Adipocyte (in vitro differentiated cells): Measurements from ENCODE around the gene IFI44.

Experiments
- DNase-seq: peaks from one replicate; pipeline ENCODE4 v3.0.0-alpha.2; 2015; ENCODE audit warnings: low read depth
- H3K27me3 ChIP-seq: replicated peaks from 2 replicates; pipeline ENCODE4 v1.7.0; 2013; ENCODE audit warnings: mild to moderate bottlenecking, low read length, moderate library complexity; ENCODE audit not compliant: control insufficient read depth, insufficient read depth
- H3K36me3 ChIP-seq: 2 replicates; pipeline ENCODE4 v1.7.0; 2013; ENCODE audit warnings: low read length, mild to moderate bottlenecking, moderate library complexity; ENCODE audit not compliant: control insufficient read depth, insufficient read depth, severe bottlenecking
- H3K4me1 ChIP-seq: 2 replicates; pipeline ENCODE4 v1.7.0; 2013; ENCODE audit warnings: mild to moderate bottlenecking, low read length, moderate library complexity; ENCODE audit not compliant: control insufficient read depth, insufficient read depth
- H3K4me3 ChIP-seq: 2 replicates; pipeline ENCODE4 v1.7.0; 2013; ENCODE audit warnings: mild to moderate bottlenecking, low read length, moderate library complexity
- H3K9ac ChIP-seq: 2 replicates; pipeline ENCODE4 v1.7.0; 2013; ENCODE audit warnings: mild to moderate bottlenecking, low read length, moderate library complexity
- H3K9me3 ChIP-seq: 2 replicates; pipeline ENCODE4 v1.7.0; 2013; ENCODE audit warnings: mild to moderate bottlenecking, low read length, moderate library complexity; ENCODE audit not compliant: control insufficient read depth

IFI44 gene

GRCh38 chr1:78652019-78652560 is 2.5 kb downstream of the IFI44 start:
- Histone ChIP-seq H3K9ac (peak overlapping the region; percentile 65), H3K27me3 (no peaks in the 10 kb centered on the region), H3K4me3 (peak overlapping the region; percentile 80), H3K9me3 (no peaks in the 10 kb centered on the region), H3K36me3 (peaks cover 14% of the 10 kb centered on the region), H3K4me1 (peaks cover 19% of the 10 kb centered on the region)
- no peak for DNase-seq

- no peaks in the 10 kb centered on the region for H3K9me3 ChIP-seq
- no peaks in the 10 kb centered on the region for H3K27me3 ChIP-seq
- DNase-seq: peak; percentile 38
- peaks cover 7% of the 10 kb centered on the region for H3K4me1 ChIP-seq
- H3K4me3 ChIP-seq: peak overlapping the region; percentile 66
- peak overlapping the region; percentile 70 for H3K9ac ChIP-seq
- peaks cover 39% of the 10 kb centered on the region for H3K36me3 ChIP-seq
Measured at GRCh38 chr1:78658901-78659300, 9.3 kb downstream of the IFI44 start.

- no peak overlapping the region for H3K9ac ChIP-seq
- no peaks in the 10 kb centered on the region for H3K9me3 ChIP-seq
- H3K27me3 ChIP-seq: no peaks in the 10 kb centered on the region
- peaks cover 23% of the 10 kb centered on the region for H3K36me3 ChIP-seq
- H3K4me1 ChIP-seq: peaks cover 7% of the 10 kb centered on the region
- H3K4me3 ChIP-seq: no peak overlapping the region
- DNase-seq: no peak
Measured at GRCh38 chr1:78663923-78664322, 14.3 kb downstream of the IFI44 start.

DNA sequence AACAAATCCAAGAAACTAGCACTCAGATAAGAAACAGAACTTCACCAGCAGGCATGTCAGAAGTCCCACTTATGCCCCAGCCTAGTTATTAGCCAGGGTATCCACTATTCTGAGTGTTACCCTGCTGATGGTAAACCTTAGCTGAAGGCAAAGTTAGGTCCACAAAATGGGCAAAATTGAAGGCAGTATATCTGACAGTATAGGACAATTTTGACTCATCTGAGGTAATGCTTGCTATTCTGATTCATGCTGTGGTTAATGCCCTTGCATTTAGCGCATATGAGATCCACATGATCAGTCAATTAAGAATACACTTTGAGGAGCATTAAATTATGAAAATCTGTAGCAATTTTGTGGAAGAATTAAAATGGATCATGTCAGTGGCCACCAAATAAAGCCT is 15.1 kb downstream of the IFI44 start:
- Histone ChIP-seq H3K36me3 (peaks cover 15% of the 10 kb centered on the region), H3K4me1 (no peaks in the 10 kb centered on the region), H3K27me3 (no peaks in the 10 kb centered on the region), H3K9me3 (no peaks in the 10 kb centered on the region), H3K4me3 (no peak overlapping the region), H3K9ac (no peak overlapping the region)
- no peak for DNase-seq

GRCh38 chr1:78665809-78666208 is 16.2 kb downstream of the IFI44 start:
- Histone ChIP-seq H3K27me3 (no peaks in the 10 kb centered on the region), H3K4me3 (no peak overlapping the region), H3K9me3 (no peaks in the 10 kb centered on the region), H3K4me1 (no peaks in the 10 kb centered on the region), H3K36me3 (peaks cover 10% of the 10 kb centered on the region), H3K9ac (no peak overlapping the region)
- no peak for DNase-seq

- no peak overlapping the region for H3K9ac ChIP-seq
- H3K4me3 ChIP-seq: no peak overlapping the region
- H3K4me1 ChIP-seq: no peaks in the 10 kb centered on the region
- peak; percentile 38 for DNase-seq
- no peaks in the 10 kb centered on the region for H3K9me3 ChIP-seq
- no peaks in the 10 kb centered on the region for H3K36me3 ChIP-seq
- no peaks in the 10 kb centered on the region for H3K27me3 ChIP-seq
Measured at GRCh38 chr1:78667939-78668338, 18.3 kb downstream of the IFI44 start.

DNA sequence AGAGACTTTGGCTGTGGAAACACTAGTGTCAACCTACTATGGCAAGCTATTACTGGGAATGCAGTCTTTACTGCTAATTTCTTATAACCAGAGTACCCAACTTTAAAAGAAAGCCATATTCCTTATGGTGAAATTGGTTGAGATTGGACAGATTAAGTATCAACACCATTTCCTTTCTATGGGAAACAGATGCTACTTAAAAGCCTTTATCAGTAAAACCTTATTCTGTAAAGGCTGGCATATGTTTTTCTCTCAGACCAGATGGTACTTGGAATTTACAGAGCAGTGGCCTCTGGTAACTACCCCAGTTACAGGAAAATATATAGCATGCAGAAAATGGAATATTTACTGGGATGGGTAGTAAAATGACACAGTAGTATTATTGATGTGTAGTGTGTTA is 18.8 kb downstream of the IFI44 start:
- Histone ChIP-seq H3K36me3 (no peaks in the 10 kb centered on the region), H3K9me3 (no peaks in the 10 kb centered on the region), H3K4me1 (no peaks in the 10 kb centered on the region), H3K27me3 (no peaks in the 10 kb centered on the region), H3K4me3 (no peak overlapping the region), H3K9ac (no peak overlapping the region)
- no peak for DNase-seq

DNA sequence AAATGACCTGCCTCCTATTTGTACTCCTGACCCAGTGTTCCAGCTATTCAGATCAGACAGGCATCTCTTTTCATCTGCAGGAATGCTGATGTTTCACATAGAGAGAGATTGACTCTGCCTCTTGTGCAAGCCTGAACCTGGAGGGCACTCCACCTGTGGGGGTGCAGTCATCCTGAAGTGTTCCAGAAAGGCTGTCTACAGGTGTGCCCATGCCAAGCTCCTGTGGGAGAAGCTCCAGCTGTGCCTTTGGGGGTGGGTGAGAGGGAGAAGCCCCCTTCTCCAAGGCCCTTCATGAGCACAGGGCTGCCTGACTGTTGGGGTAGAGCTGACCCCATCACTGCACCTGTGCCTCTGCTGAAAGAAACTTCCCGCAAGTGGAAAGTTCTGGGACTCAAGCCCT is 22.8 kb downstream of the IFI44 start:
- no peak for DNase-seq
- Histone ChIP-seq H3K36me3 (no peaks in the 10 kb centered on the region), H3K4me3 (no peak overlapping the region), H3K27me3 (no peaks in the 10 kb centered on the region), H3K9ac (no peak overlapping the region), H3K9me3 (no peaks in the 10 kb centered on the region), H3K4me1 (no peaks in the 10 kb centered on the region)

- Histone ChIP-seq H3K4me1 (no peaks in the 10 kb centered on the region), H3K36me3 (no peaks in the 10 kb centered on the region), H3K27me3 (no peaks in the 10 kb centered on the region), H3K9ac (no peak overlapping the region), H3K9me3 (no peaks in the 10 kb centered on the region), H3K4me3 (no peak overlapping the region)
- DNase-seq: no peak
Measured at GRCh38 chr1:78673120-78673519, 23.5 kb downstream of the IFI44 start.

GRCh38 chr1:78676347-78676982 is 26.8 kb downstream of the IFI44 start:
- peak; percentile 94 for DNase-seq
- Histone ChIP-seq H3K9me3 (no peaks in the 10 kb centered on the region), H3K27me3 (no peaks in the 10 kb centered on the region), H3K4me3 (no peak overlapping the region), H3K4me1 (no peaks in the 10 kb centered on the region), H3K36me3 (no peaks in the 10 kb centered on the region), H3K9ac (no peak overlapping the region)

DNA sequence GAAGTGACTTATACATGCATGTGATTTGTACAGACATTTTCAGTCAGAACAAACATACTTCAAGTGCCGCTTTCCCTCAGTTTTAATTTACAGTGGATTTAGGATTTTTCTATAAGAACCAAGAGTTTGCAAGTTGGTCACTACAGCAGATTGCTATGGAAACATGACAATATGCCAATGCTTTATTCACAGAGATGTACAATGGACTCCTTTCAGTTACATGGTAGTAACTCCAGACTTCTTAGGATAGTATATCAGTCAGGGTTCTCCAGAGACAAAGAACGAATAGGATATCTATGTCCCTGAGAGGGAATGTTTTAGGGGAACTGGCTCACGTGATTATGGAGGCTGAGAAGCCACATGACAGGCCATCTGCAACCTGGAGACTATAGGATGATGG is 27.4 kb downstream of the IFI44 start:
- Histone ChIP-seq H3K27me3 (no peaks in the 10 kb centered on the region), H3K36me3 (no peaks in the 10 kb centered on the region), H3K4me3 (no peak overlapping the region), H3K9ac (no peak overlapping the region), H3K9me3 (no peaks in the 10 kb centered on the region), H3K4me1 (no peaks in the 10 kb centered on the region)
- no peak for DNase-seq

- Histone ChIP-seq H3K9me3 (no peaks in the 10 kb centered on the region), H3K4me3 (no peak overlapping the region), H3K36me3 (no peaks in the 10 kb centered on the region), H3K4me1 (no peaks in the 10 kb centered on the region), H3K27me3 (no peaks in the 10 kb centered on the region), H3K9ac (no peak overlapping the region)
- DNase-seq: no peak
Measured at GRCh38 chr1:78677788-78678187, 28.2 kb downstream of the IFI44 start.
